Gastroesophageal sphincter (tissue), 3 donors: ENCODE data around the gene ZDBF2.

Experiments used
- POLR2A ChIP-seq, 2 donors: fragments of 450-650 bp; IDR thresholded peaks; one replicate each; pipeline ENCODE4 v1.6.1; 2017; ENCODE audit warnings: antibody characterized with exemption in 2 of 2, mild to moderate bottlenecking in 2 of 2, moderate library complexity in 1 of 2
- TF ChIP-seq, protein P1 (sequence below), 4 experiments: fragments of 200-600 bp in 2 of 4; fragments of 450-650 bp in 2 of 4; sonication (generic) in 1 of 4; IDR thresholded peaks; one replicate each; pipeline ENCODE4 v1.5.1; 2017 to 2019; ENCODE audit warnings: antibody characterized with exemption in 4 of 4, mild to moderate bottlenecking in 2 of 4, moderate library complexity in 2 of 4

DNA sequence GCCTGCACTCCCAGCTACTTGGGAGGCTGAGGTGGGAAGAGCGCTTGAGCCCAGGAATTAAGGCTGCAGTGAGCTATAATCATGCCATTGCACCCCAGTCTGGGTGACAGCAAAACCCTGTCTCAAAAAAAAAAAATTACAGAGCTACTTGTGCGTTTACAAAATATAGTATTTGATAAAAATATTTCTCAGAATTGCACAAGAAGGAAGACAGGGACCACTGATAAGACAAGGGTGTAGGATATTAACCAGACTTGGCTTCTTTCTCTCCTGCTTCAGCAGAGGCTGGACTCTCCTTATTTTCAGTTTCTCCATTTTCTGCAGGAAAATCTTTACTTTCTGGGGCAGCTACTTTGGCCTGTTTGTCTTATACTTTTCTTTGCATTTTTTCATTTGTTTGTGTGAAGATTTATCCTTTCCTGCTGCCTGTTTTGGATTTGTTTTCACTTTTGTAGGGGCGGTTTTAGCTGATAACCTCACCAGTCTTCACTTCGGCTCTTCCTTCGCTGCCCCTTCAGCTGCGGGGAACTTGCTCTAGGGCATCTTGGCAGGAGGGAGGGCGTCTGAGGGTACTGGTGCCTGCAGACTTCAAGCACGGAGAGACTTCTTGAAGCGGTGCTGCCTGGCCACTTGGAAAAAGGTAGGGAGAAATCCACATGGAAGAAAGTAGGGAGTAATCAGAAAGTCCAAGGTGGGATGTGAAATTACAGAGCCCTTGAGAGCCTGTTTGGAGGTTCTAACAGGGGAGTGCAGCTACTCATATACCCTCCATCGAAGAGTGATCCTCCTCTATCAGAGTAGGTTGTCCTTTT lies 14.9 kb upstream of the ZDBF2 start:
- TF ChIP-seq, protein P1, sequence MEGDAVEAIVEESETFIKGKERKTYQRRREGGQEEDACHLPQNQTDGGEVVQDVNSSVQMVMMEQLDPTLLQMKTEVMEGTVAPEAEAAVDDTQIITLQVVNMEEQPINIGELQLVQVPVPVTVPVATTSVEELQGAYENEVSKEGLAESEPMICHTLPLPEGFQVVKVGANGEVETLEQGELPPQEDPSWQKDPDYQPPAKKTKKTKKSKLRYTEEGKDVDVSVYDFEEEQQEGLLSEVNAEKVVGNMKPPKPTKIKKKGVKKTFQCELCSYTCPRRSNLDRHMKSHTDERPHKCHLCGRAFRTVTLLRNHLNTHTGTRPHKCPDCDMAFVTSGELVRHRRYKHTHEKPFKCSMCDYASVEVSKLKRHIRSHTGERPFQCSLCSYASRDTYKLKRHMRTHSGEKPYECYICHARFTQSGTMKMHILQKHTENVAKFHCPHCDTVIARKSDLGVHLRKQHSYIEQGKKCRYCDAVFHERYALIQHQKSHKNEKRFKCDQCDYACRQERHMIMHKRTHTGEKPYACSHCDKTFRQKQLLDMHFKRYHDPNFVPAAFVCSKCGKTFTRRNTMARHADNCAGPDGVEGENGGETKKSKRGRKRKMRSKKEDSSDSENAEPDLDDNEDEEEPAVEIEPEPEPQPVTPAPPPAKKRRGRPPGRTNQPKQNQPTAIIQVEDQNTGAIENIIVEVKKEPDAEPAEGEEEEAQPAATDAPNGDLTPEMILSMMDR (IDR thresholded peaks at IDR 0.05): no peak
- no peak for TF ChIP-seq POLR2A (IDR thresholded peaks at IDR 0.05)
